D341Med (cell line): ENCODE data around the gene CELF2.

Experiments
- DNase-seq: peaks from one replicate; pipeline ENCODE4 v3.0.0; 2012; ENCODE audit warnings: low spot score

The CELF2 gene

GRCh38 chr10:11279314-11279713, 261.6 kb downstream of the CELF2 start:
- no peak for DNase-seq

- DNase-seq: no peak
Measured at GRCh38 chr10:11280187-11280932, 262.7 kb downstream of the CELF2 start.

GRCh38 chr10:11282156-11282555, 264.5 kb downstream of the CELF2 start:
- no peak for DNase-seq

GRCh38 chr10:11282661-11283060, 265.0 kb downstream of the CELF2 start:
- no peak for DNase-seq

GRCh38 chr10:11284291-11285085, 266.8 kb downstream of the CELF2 start:
- no peak for DNase-seq

- no peak for DNase-seq
Measured at GRCh38 chr10:11285171-11285570, 267.5 kb downstream of the CELF2 start.

- no peak for DNase-seq
Measured at GRCh38 chr10:11286261-11286852, 268.7 kb downstream of the CELF2 start.

GRCh38 chr10:11288302-11288701, 270.6 kb downstream of the CELF2 start:
- DNase-seq: no peak

GRCh38 chr10:11290156-11290890, 272.7 kb downstream of the CELF2 start:
- DNase-seq: no peak

GRCh38 chr10:11292576-11293302, 275.1 kb downstream of the CELF2 start:
- DNase-seq: no peak

GRCh38 chr10:11293332-11293731, 275.7 kb downstream of the CELF2 start:
- DNase-seq: no peak

GRCh38 chr10:11294831-11295450, 277.3 kb downstream of the CELF2 start:
- DNase-seq: no peak

- no peak for DNase-seq
Measured at GRCh38 chr10:11295492-11295891, 277.8 kb downstream of the CELF2 start.

- no peak for DNase-seq
Measured at GRCh38 chr10:11297136-11297535, 279.5 kb downstream of the CELF2 start.

GRCh38 chr10:11298116-11298515, 280.4 kb downstream of the CELF2 start:
- DNase-seq: no peak

GRCh38 chr10:11299125-11299524, 281.5 kb downstream of the CELF2 start:
- no peak for DNase-seq

GRCh38 chr10:11300026-11300425, 282.4 kb downstream of the CELF2 start:
- DNase-seq: no peak

GRCh38 chr10:11300563-11300962, 282.9 kb downstream of the CELF2 start:
- DNase-seq: no peak

GRCh38 chr10:11301571-11302111, 284.0 kb downstream of the CELF2 start:
- DNase-seq: no peak

GRCh38 chr10:11302181-11302580, 284.5 kb downstream of the CELF2 start:
- DNase-seq: no peak
